ENCODE measurements around the gene TXLNB.
"Not testable (repeated sequence)": the region's sequence is repeated elsewhere in the genome, so short reads cannot be mapped to it uniquely, and the experiment has no call there.

TXLNB gene

DNA sequence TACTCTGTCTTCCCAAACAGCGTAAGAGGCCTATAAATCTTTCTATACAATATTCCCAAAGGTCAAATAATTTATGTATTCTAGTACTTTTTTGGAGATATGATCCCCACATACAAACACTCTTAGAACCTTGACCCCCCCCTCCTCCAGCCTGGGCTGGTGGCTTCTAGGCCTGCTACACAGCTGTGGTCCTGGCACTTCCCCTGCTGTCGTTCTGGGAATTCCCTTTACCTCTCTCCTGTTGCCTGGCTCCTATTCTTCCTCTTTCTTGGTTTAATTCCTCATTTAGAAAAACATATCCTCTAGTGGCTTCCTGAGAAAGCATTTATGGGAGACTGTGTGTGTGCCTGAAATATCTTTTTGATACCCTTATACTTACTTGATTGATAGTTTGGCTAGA is 4.1 kb upstream of the TXLNB start:
- DNase-seq (ENCODE audit: low read depth in 1 of 2, low spot score in 1 of 2), result peak in 1 of 2 experiments; percentile 60
- Histone ChIP-seq H3K4me3 (replicated peaks; ENCODE audit: insufficient read depth, low read length) (no peak overlapping the region), H3K27me3 (ENCODE audit: insufficient read depth, poor library complexity, severe bottlenecking) (no peaks in the 10 kb centered on the region), H3K27ac (replicated peaks) (peak overlapping the region; percentile 40)
- TF ChIP-seq SPI1 (IDR thresholded peaks at IDR 0.05; ENCODE audit: borderline replicate concordance, low read depth) (peak; percentile 72; the same call in 1 of the 2 replicates), POLR2AphosphoS5 (IDR thresholded peaks at IDR 0.05; ENCODE audit: low read depth) (0 out of 2 replicates have a peak, but pooled peaks have one; percentile 22)
- TF ChIP-seq, protein P1, sequence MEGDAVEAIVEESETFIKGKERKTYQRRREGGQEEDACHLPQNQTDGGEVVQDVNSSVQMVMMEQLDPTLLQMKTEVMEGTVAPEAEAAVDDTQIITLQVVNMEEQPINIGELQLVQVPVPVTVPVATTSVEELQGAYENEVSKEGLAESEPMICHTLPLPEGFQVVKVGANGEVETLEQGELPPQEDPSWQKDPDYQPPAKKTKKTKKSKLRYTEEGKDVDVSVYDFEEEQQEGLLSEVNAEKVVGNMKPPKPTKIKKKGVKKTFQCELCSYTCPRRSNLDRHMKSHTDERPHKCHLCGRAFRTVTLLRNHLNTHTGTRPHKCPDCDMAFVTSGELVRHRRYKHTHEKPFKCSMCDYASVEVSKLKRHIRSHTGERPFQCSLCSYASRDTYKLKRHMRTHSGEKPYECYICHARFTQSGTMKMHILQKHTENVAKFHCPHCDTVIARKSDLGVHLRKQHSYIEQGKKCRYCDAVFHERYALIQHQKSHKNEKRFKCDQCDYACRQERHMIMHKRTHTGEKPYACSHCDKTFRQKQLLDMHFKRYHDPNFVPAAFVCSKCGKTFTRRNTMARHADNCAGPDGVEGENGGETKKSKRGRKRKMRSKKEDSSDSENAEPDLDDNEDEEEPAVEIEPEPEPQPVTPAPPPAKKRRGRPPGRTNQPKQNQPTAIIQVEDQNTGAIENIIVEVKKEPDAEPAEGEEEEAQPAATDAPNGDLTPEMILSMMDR (IDR thresholded peaks at IDR 0.05; ENCODE audit: insufficient read depth, low read length), result no peak
- TF ChIP-seq, protein P2, sequence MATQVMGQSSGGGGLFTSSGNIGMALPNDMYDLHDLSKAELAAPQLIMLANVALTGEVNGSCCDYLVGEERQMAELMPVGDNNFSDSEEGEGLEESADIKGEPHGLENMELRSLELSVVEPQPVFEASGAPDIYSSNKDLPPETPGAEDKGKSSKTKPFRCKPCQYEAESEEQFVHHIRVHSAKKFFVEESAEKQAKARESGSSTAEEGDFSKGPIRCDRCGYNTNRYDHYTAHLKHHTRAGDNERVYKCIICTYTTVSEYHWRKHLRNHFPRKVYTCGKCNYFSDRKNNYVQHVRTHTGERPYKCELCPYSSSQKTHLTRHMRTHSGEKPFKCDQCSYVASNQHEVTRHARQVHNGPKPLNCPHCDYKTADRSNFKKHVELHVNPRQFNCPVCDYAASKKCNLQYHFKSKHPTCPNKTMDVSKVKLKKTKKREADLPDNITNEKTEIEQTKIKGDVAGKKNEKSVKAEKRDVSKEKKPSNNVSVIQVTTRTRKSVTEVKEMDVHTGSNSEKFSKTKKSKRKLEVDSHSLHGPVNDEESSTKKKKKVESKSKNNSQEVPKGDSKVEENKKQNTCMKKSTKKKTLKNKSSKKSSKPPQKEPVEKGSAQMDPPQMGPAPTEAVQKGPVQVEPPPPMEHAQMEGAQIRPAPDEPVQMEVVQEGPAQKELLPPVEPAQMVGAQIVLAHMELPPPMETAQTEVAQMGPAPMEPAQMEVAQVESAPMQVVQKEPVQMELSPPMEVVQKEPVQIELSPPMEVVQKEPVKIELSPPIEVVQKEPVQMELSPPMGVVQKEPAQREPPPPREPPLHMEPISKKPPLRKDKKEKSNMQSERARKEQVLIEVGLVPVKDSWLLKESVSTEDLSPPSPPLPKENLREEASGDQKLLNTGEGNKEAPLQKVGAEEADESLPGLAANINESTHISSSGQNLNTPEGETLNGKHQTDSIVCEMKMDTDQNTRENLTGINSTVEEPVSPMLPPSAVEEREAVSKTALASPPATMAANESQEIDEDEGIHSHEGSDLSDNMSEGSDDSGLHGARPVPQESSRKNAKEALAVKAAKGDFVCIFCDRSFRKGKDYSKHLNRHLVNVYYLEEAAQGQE (IDR thresholded peaks at IDR 0.05; ENCODE audit: insufficient replicate concordance, low read depth), result no peak

DNA sequence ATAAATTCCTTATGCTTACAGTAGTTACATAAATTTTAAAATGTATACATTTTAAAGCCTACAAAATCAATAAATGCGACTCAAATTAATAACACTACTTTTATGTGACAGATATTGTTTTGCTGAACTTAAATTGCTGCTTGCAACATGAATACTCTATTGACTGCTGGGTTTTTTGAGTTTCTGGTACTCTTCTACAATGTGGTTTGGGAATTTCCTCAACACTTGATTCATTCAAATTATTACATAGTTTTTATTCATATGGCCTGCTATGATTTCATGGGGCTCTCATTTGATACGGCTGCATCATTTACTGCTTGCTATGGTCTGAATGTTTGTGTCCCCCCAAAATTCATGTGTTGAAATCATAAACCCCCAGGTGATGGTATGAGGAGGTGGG is 2.3 kb upstream of the TXLNB start:
- Histone ChIP-seq H3K27me3 (ENCODE audit: insufficient read depth, poor library complexity, severe bottlenecking) (no peaks in the 10 kb centered on the region), H3K4me3 (replicated peaks; ENCODE audit: insufficient read depth, low read length) (no peak overlapping the region), H3K27ac (replicated peaks) (no peak overlapping the region)
- no peak for DNase-seq (ENCODE audit: low read depth in 1 of 2, low spot score in 1 of 2)
- TF ChIP-seq SPI1 (IDR thresholded peaks at IDR 0.05; ENCODE audit: borderline replicate concordance, low read depth) (no peak), POLR2AphosphoS5 (IDR thresholded peaks at IDR 0.05; ENCODE audit: low read depth) (no peak), GABPA (IDR thresholded peaks at IDR 0.05; ENCODE audit: low read depth) (no peak)
- TF ChIP-seq, protein P1 (IDR thresholded peaks at IDR 0.05; ENCODE audit: insufficient read depth, low read length), result no peak
- TF ChIP-seq, protein P2 (IDR thresholded peaks at IDR 0.05; ENCODE audit: insufficient replicate concordance, low read depth), result no peak

DNA sequence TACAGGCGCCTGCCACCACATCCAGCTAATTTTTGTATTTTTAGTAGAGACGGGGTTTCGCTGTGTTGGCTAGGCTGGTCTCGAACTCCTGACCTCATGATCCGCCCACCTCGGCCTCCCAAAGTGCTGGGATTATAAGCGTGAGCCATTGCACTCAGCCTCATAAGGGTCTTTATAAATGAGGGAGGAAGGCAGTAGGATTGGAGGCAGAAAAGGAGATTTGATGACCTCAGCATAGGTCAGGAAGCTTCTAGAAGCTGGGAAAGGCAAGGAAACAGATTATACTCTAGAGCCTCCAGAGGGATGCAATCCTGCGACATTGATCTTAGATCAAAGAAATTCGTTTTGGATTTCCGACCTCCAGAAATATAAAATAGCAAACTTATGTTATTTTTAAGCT is 1.4 kb upstream of the TXLNB start:
- not testable (repeated sequence) for H3K27ac ChIP-seq (replicated peaks); H3K27me3 ChIP-seq (ENCODE audit: insufficient read depth, poor library complexity, severe bottlenecking); DNase-seq (ENCODE audit: low read depth in 1 of 2, low spot score in 1 of 2); H3K4me3 ChIP-seq (replicated peaks; ENCODE audit: insufficient read depth, low read length)

DNA sequence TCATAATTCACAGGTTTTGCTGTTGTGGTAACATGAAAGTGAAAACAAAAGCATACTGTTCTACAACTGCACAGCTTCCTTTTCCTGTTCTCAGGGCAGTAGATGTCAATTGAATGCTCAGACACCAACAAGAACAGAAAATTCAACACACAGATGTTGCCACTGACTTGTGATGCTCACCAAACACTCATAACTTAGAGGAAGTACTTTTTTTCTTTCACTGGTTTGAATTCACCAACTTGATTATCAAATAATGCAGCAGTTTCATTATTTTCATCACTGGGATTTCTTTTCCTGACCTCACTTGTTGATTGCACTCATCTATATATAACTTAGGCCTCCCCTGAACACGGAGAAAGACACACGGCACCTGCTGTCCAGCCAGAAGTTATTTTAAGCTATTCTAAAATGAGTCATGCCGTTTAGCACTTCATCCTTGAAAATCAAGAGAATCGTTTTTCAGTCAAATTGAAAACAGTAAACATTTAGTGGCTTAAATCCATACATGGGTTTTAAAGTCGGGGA is 949 bp downstream of the TXLNB start:
- no peak overlapping the region for H3K4me3 ChIP-seq (replicated peaks; ENCODE audit: insufficient read depth, low read length)
- no peaks in the 10 kb centered on the region for H3K27me3 ChIP-seq (ENCODE audit: insufficient read depth, poor library complexity, severe bottlenecking)
- peak; percentile 54 to 72 for DNase-seq (ENCODE audit: low read depth in 1 of 2, low spot score in 1 of 2)
- H3K27ac ChIP-seq (replicated peaks), result peak overlapping the region; percentile 85
- TF ChIP-seq POLR2AphosphoS5 (IDR thresholded peaks at IDR 0.05; ENCODE audit: low read depth), result 0 out of 2 replicates have a peak, but pooled peaks have one; percentile 17
- no peak for TF ChIP-seq SPI1 (IDR thresholded peaks at IDR 0.05; ENCODE audit: borderline replicate concordance, low read depth)

DNA sequence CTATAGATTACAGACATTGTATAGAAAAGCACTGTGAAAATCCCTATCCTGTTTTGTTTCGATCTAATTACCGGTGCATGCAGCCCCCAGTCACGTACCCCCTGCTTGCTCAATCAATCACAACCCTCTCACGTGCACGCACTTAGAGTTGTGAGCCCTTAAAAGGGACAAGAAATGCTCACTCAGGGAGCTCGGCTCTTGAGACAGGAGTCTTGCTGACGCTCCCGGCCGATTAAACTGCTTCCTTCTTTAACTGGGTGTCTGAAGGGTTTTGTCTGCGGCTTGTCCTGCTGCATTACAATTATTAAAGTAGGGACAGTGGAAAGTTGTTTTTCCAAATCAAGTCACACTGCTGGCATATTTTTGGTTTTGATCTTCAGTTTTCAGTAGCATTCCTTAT is 2.6 kb downstream of the TXLNB start:
- TF ChIP-seq SPI1 (IDR thresholded peaks at IDR 0.05; ENCODE audit: borderline replicate concordance, low read depth) (no peak), GABPA (IDR thresholded peaks at IDR 0.05; ENCODE audit: low read depth) (no peak), POLR2AphosphoS5 (IDR thresholded peaks at IDR 0.05; ENCODE audit: low read depth) (no peak)
- TF ChIP-seq, protein P1 (IDR thresholded peaks at IDR 0.05; ENCODE audit: insufficient read depth, low read length), result no peak
- TF ChIP-seq, protein P2 (IDR thresholded peaks at IDR 0.05; ENCODE audit: insufficient replicate concordance, low read depth), result no peak
- no peak for DNase-seq (ENCODE audit: low read depth in 1 of 2, low spot score in 1 of 2)
- Histone ChIP-seq H3K4me3 (replicated peaks; ENCODE audit: insufficient read depth, low read length) (no peak overlapping the region), H3K27ac (replicated peaks) (no peak overlapping the region), H3K27me3 (ENCODE audit: insufficient read depth, poor library complexity, severe bottlenecking) (no peaks in the 10 kb centered on the region)
